ENCODE results near the gene MUC21. TPM values are rescaled to one million over a fixed set of nuclear protein-coding genes. Genes with fewer than 3 reads are reported as not detected.

Gene MUC21
- total RNA-seq, 4 donors from 2014 or later: 219 to 945 (median 271) TPM

DNA sequence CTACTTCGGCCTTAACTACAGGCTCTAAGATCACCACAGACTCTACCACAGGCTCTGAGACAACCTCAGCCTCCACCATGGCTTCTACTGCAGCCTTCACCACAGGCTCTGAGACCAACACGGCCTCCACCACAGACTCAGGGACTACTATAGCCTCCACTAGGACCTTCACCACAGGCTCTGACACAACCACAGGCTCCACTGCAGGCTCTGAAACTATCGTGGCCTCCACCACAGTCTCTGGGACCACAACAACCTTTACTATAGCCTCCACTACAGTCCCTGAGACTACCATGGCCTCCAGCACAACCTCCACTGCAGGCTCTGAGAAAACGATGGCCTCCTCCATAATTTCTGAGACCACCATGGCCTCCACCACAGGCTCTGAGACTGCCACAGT, 42.1 kb downstream of the MUC21 start:
- intact Hi-C loops (cut with DNase I): no loop called here
- Histone ChIP-seq H3K4me1 (peaks cover 0 to 4% (median 0%) of the 10 kb centered on the region in 3 donors), H3K36me3 (no peaks in the 10 kb centered on the region), H3K27ac (no peak overlapping the region), H3K4me3 (no peak overlapping the region), H3K27me3 (peaks cover 0 to 30% (median 0%) of the 10 kb centered on the region in 4 donors), H3K9me3 (no peaks in the 10 kb centered on the region)
- DNase-seq: no peak
- TF ChIP-seq CTCF (IDR thresholded peaks at IDR 0.05): no peak
- TF ChIP-seq POLR2A (IDR thresholded peaks at IDR 0.05): no peak
- 52 to 70% methylated on average over 3 to 4 of the region's 4 CpGs for WGBS, 2 donors

DNA sequence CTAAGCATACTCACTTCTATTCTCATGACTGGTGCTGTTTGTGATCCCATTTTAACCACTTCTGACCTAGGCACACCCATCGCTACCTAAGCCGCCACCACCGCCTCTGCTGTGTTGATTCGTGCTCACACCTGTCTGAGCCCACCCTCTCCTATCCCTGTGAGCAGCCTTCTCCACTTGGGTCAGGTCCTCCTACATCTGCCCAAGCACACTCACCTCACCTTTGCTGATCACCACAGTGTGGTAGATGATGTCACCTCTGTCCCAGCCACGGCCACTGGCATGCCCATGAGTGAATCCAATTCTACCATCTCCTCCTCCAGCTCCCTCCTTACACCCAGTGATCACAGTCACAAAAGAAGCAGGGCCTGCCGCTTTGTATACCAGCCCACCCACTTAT, 47.6 kb downstream of the MUC21 start:
- no peak for TF ChIP-seq CTCF (IDR thresholded peaks at IDR 0.05)
- no peak for TF ChIP-seq POLR2A (IDR thresholded peaks at IDR 0.05)
- H3K4me1 ChIP-seq: no peaks in the 10 kb centered on the region
- WGBS, 2 donors: 76 to 87% methylated on average over 6 of the region's 6 CpGs
- DNase-seq: no peak
- H3K9me3 ChIP-seq: no peaks in the 10 kb centered on the region
- intact Hi-C loops (cut with DNase I): no loop called here
- H3K36me3 ChIP-seq: no peaks in the 10 kb centered on the region
- H3K27me3 ChIP-seq: peaks cover 0 to 27% (median 0%) of the 10 kb centered on the region in 4 donors
- H3K27ac ChIP-seq: no peak overlapping the region
- no peak overlapping the region for H3K4me3 ChIP-seq

DNA sequence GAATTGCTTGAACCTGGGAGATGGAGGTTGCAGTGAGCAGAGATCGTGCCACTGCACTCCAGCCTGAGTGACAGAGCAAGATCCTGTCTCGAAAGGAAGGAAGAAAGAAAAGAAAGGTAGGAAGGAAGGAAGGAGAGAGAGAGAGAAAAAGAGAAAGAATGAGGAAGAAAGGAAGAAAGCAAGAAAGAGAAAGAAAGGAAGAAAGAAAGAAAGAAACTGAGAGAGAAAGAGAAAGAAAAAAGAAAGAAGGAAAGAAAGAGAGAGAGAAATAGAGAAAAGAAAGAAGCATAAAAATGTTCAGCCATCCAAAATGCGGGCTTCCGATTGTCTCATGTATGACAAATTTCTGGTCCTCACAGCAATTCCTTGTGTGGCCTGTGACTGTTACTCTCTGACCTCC, 49.6 kb downstream of the MUC21 start:
- no peak for DNase-seq
- H3K9me3 ChIP-seq: no peaks in the 10 kb centered on the region
- no peak overlapping the region for H3K4me3 ChIP-seq
- WGBS, 2 donors: 80 to 86% methylated on average over 4 of the region's 4 CpGs
- intact Hi-C loops (cut with DNase I): no loop called here
- H3K27ac ChIP-seq: no peak overlapping the region
- H3K27me3 ChIP-seq: peaks cover 0 to 10% (median 0%) of the 10 kb centered on the region in 4 donors
- H3K36me3 ChIP-seq: no peaks in the 10 kb centered on the region
- H3K4me1 ChIP-seq: no peaks in the 10 kb centered on the region
- TF ChIP-seq CTCF (IDR thresholded peaks at IDR 0.05) (no peak), POLR2A (IDR thresholded peaks at IDR 0.05) (no peak)

DNA sequence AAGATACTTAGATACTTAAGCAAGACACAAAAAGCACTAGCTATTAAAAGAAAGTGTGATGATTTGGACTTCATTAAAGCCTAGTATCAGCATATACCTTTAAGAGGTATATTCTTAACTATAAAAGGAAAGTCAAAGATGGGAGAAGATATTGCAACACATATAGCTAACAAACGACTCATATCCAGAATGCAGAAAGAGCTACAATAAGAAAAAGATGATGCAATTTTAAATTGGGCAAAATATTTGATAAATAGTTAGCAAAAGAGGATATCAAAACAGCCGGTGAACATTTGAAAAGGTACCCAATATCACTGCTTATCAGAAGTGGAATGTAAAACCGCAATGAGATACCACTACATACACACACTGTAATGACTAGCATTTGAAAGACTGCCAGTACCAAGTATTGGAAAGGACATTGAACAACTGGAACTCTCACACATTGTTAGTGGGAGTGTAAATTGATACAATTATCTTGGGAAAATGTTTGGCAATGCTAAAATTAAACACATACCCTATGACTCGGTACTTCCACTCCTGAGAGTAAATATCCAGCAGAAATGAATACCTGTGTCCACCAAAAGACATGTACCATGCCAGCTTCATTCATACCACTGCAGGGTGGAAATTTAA, 52.5 kb downstream of the MUC21 start:
- intact Hi-C loops (cut with DNase I): no loop called here
- Histone ChIP-seq H3K36me3 (no peaks in the 10 kb centered on the region), H3K9me3 (no peaks in the 10 kb centered on the region), H3K4me1 (no peaks in the 10 kb centered on the region), H3K27me3 (no peaks in the 10 kb centered on the region), H3K4me3 (no peak overlapping the region), H3K27ac (no peak overlapping the region)
- no peak for TF ChIP-seq POLR2A (IDR thresholded peaks at IDR 0.05)
- TF ChIP-seq CTCF (IDR thresholded peaks at IDR 0.05): no peak
- DNase-seq: no peak
- 64% methylated on average over 4 of the region's 4 CpGs for WGBS, 2 donors

GRCh38 chr6:31037169-31037568, 53.7 kb downstream of the MUC21 start:
- WGBS, 2 donors: 80 to 82% methylated on average over 7 of the region's 7 CpGs
- Histone ChIP-seq H3K36me3 (no peaks in the 10 kb centered on the region), H3K27ac (no peak overlapping the region), H3K9me3 (no peaks in the 10 kb centered on the region), H3K4me1 (no peaks in the 10 kb centered on the region), H3K4me3 (no peak overlapping the region), H3K27me3 (no peaks in the 10 kb centered on the region)
- intact Hi-C loops (cut with DNase I): no loop called here
- no peak for DNase-seq
- no peak for TF ChIP-seq POLR2A (IDR thresholded peaks at IDR 0.05)
- no peak for TF ChIP-seq CTCF (IDR thresholded peaks at IDR 0.05)
